GM19452 (cell line): ENCODE measurements around the gene ATG14.
"Not testable (repeated sequence)": the region's sequence is repeated elsewhere in the genome, so short reads cannot be mapped to it uniquely, and the experiment has no call there.

Experiments used
- ATAC-seq: cut with Tn5 transposase; IDR thresholded peaks from one replicate; pipeline ENCODE4 v1.9.1; 2021; ENCODE audit not compliant: unreplicated experiment

Gene ATG14

GRCh38 chr14:55353686-55354467, 57.8 kb downstream of the ATG14 start:
- ATAC-seq, result no peak

DNA sequence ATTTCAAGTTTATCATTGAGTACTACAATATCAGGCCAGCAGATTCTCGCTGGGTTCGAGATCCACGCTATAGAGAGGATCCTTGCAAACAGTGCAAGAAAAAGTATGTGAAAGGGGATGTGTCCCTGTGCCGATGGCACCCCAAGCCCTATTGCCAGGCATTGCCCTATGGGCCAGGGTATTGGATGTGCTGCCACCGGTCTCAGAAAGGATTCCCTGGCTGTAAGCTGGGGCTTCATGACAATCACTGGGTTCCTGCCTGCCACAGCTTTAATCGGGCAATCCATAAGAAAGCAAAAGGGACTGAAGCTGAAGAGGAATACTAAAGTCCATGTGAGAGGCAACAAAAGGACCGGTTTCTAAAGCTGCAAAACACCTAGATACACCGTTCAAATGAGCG, 59.4 kb downstream of the ATG14 start:
- ATAC-seq, result no peak

DNA sequence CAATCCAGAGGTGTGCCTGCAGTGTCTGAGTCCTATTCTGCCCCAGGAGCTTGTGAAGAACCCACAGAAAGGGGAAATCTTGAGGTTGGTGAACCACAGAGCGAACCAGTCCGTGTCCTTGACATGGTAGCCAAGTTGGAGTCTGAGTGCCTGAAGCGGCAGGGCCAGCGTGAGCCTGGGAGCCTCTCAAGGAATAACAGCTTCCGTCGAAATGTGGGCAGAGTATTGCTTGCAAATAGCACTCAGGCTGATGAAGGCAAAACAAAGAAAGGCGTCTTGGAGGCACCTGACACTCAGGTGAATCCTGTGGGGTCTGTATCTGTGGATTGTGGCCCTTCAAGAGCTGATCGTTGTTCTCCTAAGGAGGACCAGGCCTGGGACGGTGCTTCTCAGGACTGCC, 60.5 kb downstream of the ATG14 start:
- ATAC-seq, result no peak

- ATAC-seq, result no peak
These were observed 61.2 kb downstream of the ATG14 start for GRCh38 chr14:55350461-55350860.

- ATAC-seq, result no peak
These were observed 62.1 kb downstream of the ATG14 start for GRCh38 chr14:55349565-55349964.

DNA sequence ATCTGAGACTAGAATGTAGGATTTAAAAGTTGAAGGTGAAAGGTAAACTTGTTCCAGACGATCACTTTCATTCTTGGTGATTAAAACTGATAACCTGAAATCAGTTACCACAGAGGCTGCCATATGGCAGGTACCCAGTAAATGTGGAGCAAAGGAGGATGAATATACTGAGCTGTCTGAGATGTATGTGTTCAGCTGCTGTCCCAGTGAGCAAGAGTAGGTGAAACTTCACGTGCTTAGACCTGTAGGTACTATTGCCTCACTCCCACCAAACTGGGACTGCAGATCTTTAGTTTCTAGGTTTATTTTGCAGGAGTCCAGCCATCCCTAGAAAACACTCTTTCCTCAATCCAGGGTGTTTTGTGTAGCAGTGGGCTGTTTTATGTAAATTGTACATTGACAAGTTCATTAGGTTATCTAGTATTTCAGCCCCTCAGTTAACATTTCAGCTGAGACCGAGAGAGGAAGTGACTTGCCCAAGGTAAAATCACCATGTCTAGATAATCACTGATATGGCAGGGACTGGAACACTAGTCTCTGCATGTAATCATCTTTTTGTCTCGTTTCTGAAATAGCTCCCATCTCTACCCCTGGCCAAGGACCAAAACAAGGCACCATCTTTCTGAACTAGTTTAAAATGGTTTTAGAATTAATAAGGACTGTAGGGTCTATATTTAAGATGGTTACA, 62.7 kb downstream of the ATG14 start:
- ATAC-seq, result peak; percentile 61

DNA sequence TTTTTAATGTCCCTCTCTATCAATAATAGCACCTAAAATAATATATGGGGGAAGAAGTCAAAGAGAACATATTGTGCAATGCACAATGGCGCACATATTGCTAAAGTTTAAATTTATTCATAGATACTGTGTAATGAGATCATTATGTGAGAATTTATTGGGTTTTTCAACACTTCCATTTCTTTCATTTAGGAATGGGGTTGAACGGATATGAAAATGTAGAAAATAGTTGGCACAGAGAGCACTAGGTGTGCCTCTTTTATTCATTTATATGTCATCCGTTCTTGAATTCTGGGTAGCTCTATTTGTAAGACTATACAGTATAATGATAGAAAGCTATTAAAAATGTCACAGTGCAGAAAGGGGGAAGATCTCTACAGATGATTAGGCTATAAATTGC, 63.9 kb downstream of the ATG14 start:
- ATAC-seq, result no peak

- no peak for ATAC-seq
These were observed 64.6 kb downstream of the ATG14 start for GRCh38 chr14:55347040-55347439.

GRCh38 chr14:55344582-55345163, 67.0 kb downstream of the ATG14 start:
- ATAC-seq, result not testable (repeated sequence)

DNA sequence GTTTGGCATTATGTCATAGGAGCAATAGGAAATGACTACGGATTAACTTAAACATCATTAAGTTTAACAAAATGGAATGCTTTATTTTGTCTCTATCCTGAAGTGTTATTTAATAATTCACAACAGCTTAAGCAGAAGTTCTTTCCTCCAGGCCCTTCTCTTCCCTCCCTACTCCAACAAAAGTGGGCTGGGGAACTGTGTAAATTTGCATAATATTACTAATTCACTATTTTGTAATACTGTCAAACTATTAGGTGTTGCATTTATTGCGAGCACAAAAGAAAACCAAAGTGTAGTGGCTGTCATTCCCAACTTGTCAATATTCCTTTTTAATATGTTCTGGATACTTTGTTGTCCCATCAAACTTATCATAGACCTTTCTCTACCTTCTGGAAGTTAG, 69.8 kb downstream of the ATG14 start:
- ATAC-seq, result no peak

DNA sequence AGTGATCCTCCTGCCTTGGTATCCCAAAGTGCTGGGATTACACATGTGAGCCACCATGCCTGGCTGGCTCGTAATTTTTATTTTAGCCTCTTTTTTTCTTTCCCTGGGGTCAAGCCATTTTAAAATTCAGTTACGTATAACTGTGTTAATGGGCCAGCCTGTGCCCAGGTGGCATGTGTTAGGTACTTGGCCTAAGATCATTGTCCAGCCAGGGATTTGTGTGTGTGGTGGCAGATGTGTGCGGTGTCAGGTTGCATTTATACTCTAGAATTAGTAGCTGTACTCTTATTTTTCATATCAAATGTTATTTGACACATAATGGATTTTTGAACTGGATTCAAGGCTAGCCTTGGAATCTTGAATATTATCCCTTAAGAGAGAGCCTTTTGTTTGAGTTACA, 71.1 kb downstream of the ATG14 start:
- ATAC-seq, result no peak

GRCh38 chr14:55339770-55340169, 71.9 kb downstream of the ATG14 start:
- ATAC-seq, result peak; percentile 43

GRCh38 chr14:55336691-55337090, 74.9 kb downstream of the ATG14 start:
- ATAC-seq, result no peak

DNA sequence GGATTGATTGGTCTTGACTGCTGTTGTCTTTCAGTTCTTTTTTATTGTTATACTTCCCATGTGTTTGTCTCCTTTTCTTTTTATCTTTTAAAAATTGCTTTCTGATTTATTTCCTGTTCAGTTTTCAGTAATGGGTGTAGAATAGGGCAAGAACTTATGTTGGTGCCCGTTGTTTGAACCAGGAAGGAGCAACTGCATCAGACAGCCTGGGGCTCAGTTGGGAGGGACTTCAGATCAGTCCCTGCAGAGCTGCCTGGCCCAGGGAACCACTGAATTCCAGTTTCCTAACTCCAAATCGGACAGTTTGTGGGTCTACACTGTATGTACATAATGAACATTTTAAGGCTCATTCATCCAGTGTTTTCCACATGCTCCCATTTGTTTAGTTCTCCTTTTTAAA, 75.5 kb downstream of the ATG14 start:
- no peak for ATAC-seq

DNA sequence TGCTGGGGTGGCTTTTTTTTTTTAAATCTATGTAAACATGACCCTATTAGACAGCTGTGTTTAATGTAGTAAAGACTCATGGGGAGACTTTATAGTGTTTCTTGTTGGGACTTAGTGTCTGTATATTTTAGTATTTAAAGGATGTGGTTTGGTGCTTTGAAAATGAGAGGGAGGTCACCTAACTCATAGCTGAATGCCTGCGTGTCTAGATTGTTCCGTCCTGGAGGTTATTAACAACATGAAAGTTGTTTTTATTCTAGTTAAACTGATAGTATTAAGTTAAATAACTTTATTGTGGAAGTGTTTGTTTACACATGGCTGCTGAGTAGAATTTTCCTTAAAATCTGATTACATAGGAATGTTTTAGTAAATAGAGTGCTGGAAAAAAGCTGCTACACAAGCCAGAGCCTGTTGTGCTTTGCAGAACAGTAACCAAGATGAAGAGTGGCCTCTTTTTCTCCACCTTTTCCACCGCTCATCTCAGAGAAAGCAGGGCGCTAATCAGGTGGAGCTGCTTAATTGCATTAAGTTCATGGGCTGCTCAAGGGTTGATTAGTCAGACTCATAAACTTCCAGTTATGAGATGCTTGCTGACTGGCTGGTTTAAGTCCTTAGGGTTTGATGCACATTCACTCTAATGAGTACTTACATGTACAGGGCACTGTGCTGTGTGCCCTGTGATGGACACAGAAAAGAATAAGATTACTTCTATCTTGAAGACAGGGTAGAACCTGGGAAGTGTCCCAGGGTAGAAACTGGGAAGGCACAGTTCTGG, 77.7 kb downstream of the ATG14 start:
- peak; percentile 39 for ATAC-seq

GRCh38 chr14:55332654-55333570, 78.7 kb downstream of the ATG14 start:
- peak; percentile 47 for ATAC-seq

DNA sequence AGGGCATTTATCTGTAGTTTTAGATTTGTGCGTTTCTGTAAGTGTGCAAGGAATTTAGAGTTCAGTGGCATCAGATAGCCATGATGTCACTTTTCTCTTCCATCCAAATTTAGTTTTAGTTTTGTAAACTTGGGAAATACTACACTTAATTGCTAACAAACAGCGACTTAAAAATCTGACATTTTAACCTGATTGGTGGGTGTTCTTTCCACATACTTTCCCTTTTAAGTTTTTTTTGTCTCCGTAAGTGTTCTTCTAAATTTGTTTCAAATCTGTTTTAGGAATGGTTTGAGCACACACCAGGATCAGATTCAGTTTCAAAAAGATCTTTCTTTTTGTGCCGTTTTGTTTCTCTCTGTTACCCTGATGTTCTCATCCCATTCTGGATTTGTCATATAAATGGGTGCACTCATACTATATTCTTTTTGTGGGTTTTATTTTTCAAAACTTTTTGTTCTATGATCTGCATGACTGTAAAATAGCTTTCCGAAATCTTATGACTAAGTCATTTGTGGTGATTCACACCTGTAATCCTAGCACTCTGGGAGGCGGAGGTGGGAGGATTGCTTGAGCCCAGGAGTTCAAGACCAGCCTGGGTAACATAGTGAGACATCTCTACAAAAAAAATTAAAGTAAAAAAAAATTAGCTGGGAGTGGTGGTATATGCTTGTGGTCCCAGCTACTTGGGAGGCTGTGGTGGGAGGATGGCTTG, 81.5 kb downstream of the ATG14 start:
- ATAC-seq, result no peak

GRCh38 chr14:55328317-55328716, 83.3 kb downstream of the ATG14 start:
- ATAC-seq, result no peak

- ATAC-seq, result peak; percentile 70
These were observed 84.5 kb downstream of the ATG14 start for GRCh38 chr14:55327179-55327578.

DNA sequence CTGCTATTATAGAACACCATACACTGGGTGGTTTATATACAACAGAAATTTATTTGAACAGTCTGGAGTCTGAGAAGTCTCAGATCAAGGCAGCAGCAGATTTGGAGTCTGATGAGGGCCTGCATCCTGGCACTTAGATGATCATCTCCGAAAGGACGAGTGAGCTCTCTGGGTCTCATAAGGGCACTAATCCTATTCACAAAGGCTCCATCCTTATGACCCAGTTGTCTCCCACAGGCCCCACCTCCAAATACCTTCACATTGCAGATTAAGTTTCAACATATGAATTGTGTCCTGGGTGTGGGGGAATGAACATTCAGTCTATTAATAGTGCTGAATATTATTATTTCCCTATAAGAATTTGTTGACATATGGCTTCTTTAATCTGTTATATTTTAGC, 86.8 kb downstream of the ATG14 start:
- no peak for ATAC-seq
